Measurements from ENCODE around the gene PSME2. TPM values are rescaled to one million over a fixed set of nuclear protein-coding genes. Genes with fewer than 3 reads are reported as not detected.
A peak's percentile ranks its signal among the peaks of the same experiment; 100 is the strongest.

The PSME2 gene
- total and polyA plus RNA-seq, 9 of the 15 experiments (the other 6 are each of a cell fraction or from before 2014, with no cell fraction given) = 111 to 579 (median 159) TPM

GRCh38 chr14:24195186-24196070, 49.0 kb upstream of the PSME2 start, which contains the start of gene TM9SF1 (continued):
- 0 out of 2 replicates have a peak, but pooled peaks have one; percentile 6 for TF ChIP-seq SOX6 (IDR thresholded peaks at IDR 0.05)
- TF ChIP-seq E2F8 (IDR thresholded peaks at IDR 0.05; ENCODE audit: low read depth, partially characterized antibody) = peak; percentile 93
- peak; percentile 42 to 72; a peak in 3 of 4 replicates for TF ChIP-seq MNT (conservative IDR thresholded peaks at IDR 0.05)
- TF ChIP-seq PHB (CRISPR knock-in tag; IDR thresholded peaks at IDR 0.05) = no peak
- TF ChIP-seq ASH1L (IDR thresholded peaks at IDR 0.05; ENCODE audit: borderline replicate concordance, low read depth, partially characterized antibody) = peak; percentile 14
- no peak for TF ChIP-seq DDX20 (tag; IDR thresholded peaks at IDR 0.05; ENCODE audit: low read depth)
- no peak for TF ChIP-seq ARID1B (IDR thresholded peaks at IDR 0.05)
- no peak for TF ChIP-seq CHCHD3 (CRISPR knock-in tag; IDR thresholded peaks at IDR 0.05)
- TF ChIP-seq SREBF2 (CRISPR knock-in tag; IDR thresholded peaks at IDR 0.05) = no peak
- TF ChIP-seq XRCC4 (IDR thresholded peaks at IDR 0.05; ENCODE audit: extremely low read depth, insufficient read depth, insufficient read length) = no peak
- TF ChIP-seq KDM2B (CRISPR knock-in tag; IDR thresholded peaks at IDR 0.05) = no peak
- no peak for TF ChIP-seq MEF2A (IDR thresholded peaks at IDR 0.05; ENCODE audit: control insufficient read depth, low read depth, low read length)
- no peak for TF ChIP-seq U2AF2 (optimal IDR thresholded peaks at IDR 0.05; ENCODE audit: low read depth, low read length)
- no peak for TF ChIP-seq NCOR1 (IDR thresholded peaks at IDR 0.05)
- no peak for TF ChIP-seq EZH2 (IDR thresholded peaks at IDR 0.05; ENCODE audit: borderline replicate concordance, low read depth, low read length)
- no peak for TF ChIP-seq TEAD2 (tag; IDR thresholded peaks at IDR 0.05)
- 0 out of 2 replicates have a peak, but pooled peaks have one; percentile 24 for TF ChIP-seq ZNF57 (CRISPR knock-in tag; IDR thresholded peaks at IDR 0.05)
- peak; percentile 22 to 50; a peak in 2 of 4 replicates for TF ChIP-seq TEAD1 (CRISPR knock-in tag; IDR thresholded peaks at IDR 0.05)

Measured in K562 (cell line).